Posterior cingulate gyrus (tissue), 11 donors: ENCODE measurements around the gene SBK3.

Experiments
- DNase-seq, 10 donors: peaks; one replicate each; pipeline versions ENCODE4 v3.0.0 to v3.0.0-alpha.2; 2020 to 2021; ENCODE audit warnings: mixed read lengths in 3 of 10
- intact Hi-C: fragments of 100-400 bp; cut with DNase I; formaldehyde crosslinking; loops from one replicate; pipeline ENCODE4 v1.15.1; 2023

SBK3 gene

GRCh38 chr19:55493645-55494171, 51.6 kb downstream of the SBK3 start:
- intact Hi-C loops, result no loop called here
- DNase-seq, result no peak

- DNase-seq, result peak in 1 of 10 donors; percentile 59
- intact Hi-C loops, result no loop called here
These were observed 52.2 kb downstream of the SBK3 start for GRCh38 chr19:55493052-55493644.

- intact Hi-C loops, result no loop called here
These were observed 52.9 kb downstream of the SBK3 start for GRCh38 chr19:55492362-55492944.

DNA sequence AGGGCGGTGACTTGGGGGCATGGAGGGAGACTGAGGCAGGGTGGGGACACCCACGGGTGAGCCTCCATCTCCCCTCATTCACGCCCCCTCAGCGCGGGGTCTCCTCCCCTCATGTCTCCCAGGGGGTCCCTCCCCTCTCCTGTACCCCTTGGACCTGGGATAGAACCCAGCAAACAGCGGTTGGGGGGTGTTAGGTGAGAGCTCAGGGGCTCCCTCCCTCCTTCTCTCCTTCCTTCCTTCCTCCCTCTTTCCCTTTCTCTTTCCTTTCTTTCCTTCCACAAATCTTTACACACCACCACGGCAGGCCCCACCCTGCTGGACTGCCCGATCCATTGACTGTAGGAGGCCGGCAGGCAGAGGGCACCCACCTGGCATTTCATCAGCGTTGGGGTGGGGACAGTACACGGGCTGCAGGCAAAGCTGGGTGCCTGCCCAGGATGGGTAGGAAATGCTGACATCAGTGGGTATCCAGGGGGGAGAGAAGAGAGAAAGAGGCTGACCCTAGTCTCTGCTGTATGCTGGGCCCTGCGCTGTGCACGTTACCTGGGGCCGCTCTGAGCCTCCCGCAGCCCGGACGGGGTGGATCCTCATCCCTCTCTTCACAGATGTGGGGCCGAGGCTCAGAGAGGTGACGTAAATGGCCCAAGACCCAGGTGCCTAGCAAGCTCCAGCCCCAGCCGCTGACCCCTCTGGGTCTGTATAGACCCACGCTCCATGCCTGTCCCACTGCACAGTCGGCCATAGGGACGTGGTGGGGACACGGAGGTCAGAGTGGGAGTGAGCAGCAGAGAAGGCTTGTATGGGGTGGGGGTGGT, 53.6 kb downstream of the SBK3 start:
- intact Hi-C loops, result no loop called here
- peak in 1 of 10 donors; percentile 39 for DNase-seq

More at GRCh38 chr19:55492362-55492944, 52.9 kb downstream of the SBK3 start:
- DNase-seq, result peak in 1 of 10 donors; percentile 21
